IMR-90 (cell line): ENCODE results near the gene C6orf58. TPM values are rescaled to one million over a fixed set of nuclear protein-coding genes. Genes with fewer than 3 reads are reported as not detected.

Experiments used
- ATAC-seq: fragments of 200-7000 bp; cut with Tn5 transposase; 2 replicates; pipeline ENCODE4 v1.9.1; 2020; ENCODE audit warnings: low read depth, mild to moderate bottlenecking, moderate library complexity
- BruUV-seq: library from RNA; stranded (reverse); fragments of 400-500 nt; replicated peaks from 2 replicates; lab custom pipeline; 2021; lab: Mats Ljungman, UMichigan
- CTCF ChIA-PET: fragments of 300-600 bp; formaldehyde crosslinking; extraction: SDS; loops from one replicate; lab custom pipeline; 2021; ENCODE audit warnings: antibody characterized with exemption; lab: Yijun Ruan, JAX
- POLR2A ChIA-PET: fragments of 300-600 bp; sonication (Branson Sonifier 250); formaldehyde crosslinking; loops from one replicate; lab custom pipeline; 2022; ENCODE audit warnings: antibody characterized with exemption; ENCODE audit not compliant: unreplicated experiment; lab: Charles Lee
- DNase-seq: peaks from one replicate; pipeline ENCODE4 v3.0.0; 2013
- H2AFZ ChIP-seq: replicated peaks from 2 replicates; pipeline ENCODE3; 2013; ENCODE audit warnings: low read length, mild to moderate bottlenecking; ENCODE audit not compliant: poor library complexity
- H2AK5ac ChIP-seq: 2 replicates; pipeline ENCODE4 v1.6.1; 2013; ENCODE audit warnings: low read depth, low read length, inconsistent platforms
- H2AK9ac ChIP-seq: replicated peaks from 2 replicates; pipeline ENCODE3; 2013; ENCODE audit warnings: mild to moderate bottlenecking, low read depth, low read length, moderate library complexity; ENCODE audit not compliant: poor library complexity
- H2BK120ac ChIP-seq: 2 replicates; pipeline ENCODE4 v1.6.1; 2013; ENCODE audit warnings: low read depth, low read length, inconsistent platforms
- H2BK15ac ChIP-seq: 3 replicates; pipeline ENCODE4 v1.6.1; 2013; ENCODE audit warnings: low read depth, low read length, inconsistent platforms
- H2BK20ac ChIP-seq: 2 replicates; pipeline ENCODE4 v1.6.1; 2013; ENCODE audit warnings: low read depth, mild to moderate bottlenecking, inconsistent platforms, low read length, moderate library complexity
- H2BK5ac ChIP-seq: 2 replicates; pipeline ENCODE4 v1.6.1; 2013; ENCODE audit warnings: mild to moderate bottlenecking, low read depth, low read length, inconsistent platforms; ENCODE audit not compliant: poor library complexity, severe bottlenecking
- H3K14ac ChIP-seq: replicated peaks from 2 replicates; pipeline ENCODE4 v1.6.1; 2013; ENCODE audit warnings: low read depth, low read length, inconsistent platforms
- H3K18ac ChIP-seq: 2 replicates; pipeline ENCODE4 v1.6.1; 2013; ENCODE audit warnings: low read depth, low read length, control low read depth
- H3K23ac ChIP-seq: 2 replicates; pipeline ENCODE4 v1.6.1; 2013; ENCODE audit warnings: low read depth, low read length, inconsistent platforms
- H3K27ac ChIP-seq: 2 replicates; pipeline ENCODE4 v1.5.1; 2013; ENCODE audit warnings: mild to moderate bottlenecking, control low read depth, low read length; ENCODE audit not compliant: insufficient read depth
- H3K27me3 ChIP-seq: 2 replicates; pipeline ENCODE4 v1.6.1; 2013; ENCODE audit warnings: low read length; ENCODE audit not compliant: control insufficient read depth, insufficient read depth
- H3K36me3 ChIP-seq: 2 replicates; pipeline ENCODE4 v1.6.1; 2013; ENCODE audit warnings: low read length, mixed read lengths; ENCODE audit not compliant: control insufficient read depth, insufficient read depth
- H3K4ac ChIP-seq: 2 replicates; pipeline ENCODE4 v1.6.1; 2013; ENCODE audit warnings: low read depth, low read length, inconsistent platforms
- H3K4me1 ChIP-seq: 2 replicates; pipeline ENCODE4 v1.6.1; 2013; ENCODE audit warnings: low read length, mixed read lengths; ENCODE audit not compliant: control insufficient read depth, insufficient read depth
- H3K4me2 ChIP-seq: 2 replicates; pipeline ENCODE4 v1.6.1; 2013; ENCODE audit warnings: low read depth, mild to moderate bottlenecking, control low read depth, low read length, moderate library complexity
- H3K4me3 ChIP-seq: 2 replicates; pipeline ENCODE4 v1.5.1; 2013; ENCODE audit warnings: low read depth, mild to moderate bottlenecking, control low read depth, low read length, moderate library complexity; ENCODE audit not compliant: insufficient read depth
- H3K56ac ChIP-seq: 2 replicates; pipeline ENCODE4 v1.6.1; 2013; ENCODE audit warnings: low read length, inconsistent platforms; ENCODE audit not compliant: insufficient read depth; ENCODE audit errors: extremely low read depth
- H3K79me1 ChIP-seq, 2 experiments: 2 replicates each; pipeline ENCODE4 v1.6.1; 2013; ENCODE audit warnings: low read length in 2 of 2, inconsistent platforms in 1 of 2, low read depth in 1 of 2
- H3K9ac ChIP-seq: 2 replicates; pipeline ENCODE4 v1.6.1; 2013; ENCODE audit warnings: low read depth, low read length, control low read depth
- H3K9me1 ChIP-seq: 2 replicates; pipeline ENCODE4 v1.6.1; 2013; ENCODE audit warnings: low read length, inconsistent platforms; ENCODE audit not compliant: insufficient read depth
- H3K9me3 ChIP-seq: 2 replicates; pipeline ENCODE4 v1.6.1; 2013; ENCODE audit warnings: low read length; ENCODE audit not compliant: control insufficient read depth, insufficient read depth
- H4K20me1 ChIP-seq: 2 replicates; pipeline ENCODE4 v1.6.1; 2013; ENCODE audit warnings: low read length, inconsistent platforms; ENCODE audit not compliant: insufficient read depth
- H4K5ac ChIP-seq: 2 replicates; pipeline ENCODE4 v1.6.1; 2013; ENCODE audit warnings: mild to moderate bottlenecking, low read depth, low read length, control low read depth
- H4K8ac ChIP-seq, 2 experiments: 2 replicates each; pipeline ENCODE4 v1.6.1; 2013; ENCODE audit warnings: low read depth in 2 of 2, low read length in 2 of 2, control low read depth in 1 of 2, inconsistent platforms in 1 of 2
- H4K91ac ChIP-seq: 2 replicates; pipeline ENCODE4 v1.6.1; 2013; ENCODE audit warnings: low read depth, low read length, inconsistent platforms; ENCODE audit not compliant: insufficient read depth
- CEBPB ChIP-seq: IDR thresholded peaks from 2 replicates; pipeline ENCODE4 v1.6.1; 2012; ENCODE audit warnings: low read depth, low read length, improper control_type of control experiment
- ELK1 ChIP-seq: fragments of 150-350 bp; IDR thresholded peaks from 2 replicates; pipeline ENCODE4 v1.6.1; 2016; ENCODE audit warnings: low read depth, mild to moderate bottlenecking, low read length, moderate library complexity, borderline replicate concordance
- FOS ChIP-seq: fragments of 150-350 bp; IDR thresholded peaks from 2 replicates; pipeline ENCODE4 v1.6.1; 2016; ENCODE audit warnings: low read depth, low read length
- MXI1 ChIP-seq: IDR thresholded peaks from 2 replicates; pipeline ENCODE4 v1.6.1; 2012; ENCODE audit warnings: low read depth, mild to moderate bottlenecking, low read length, moderate library complexity, borderline replicate concordance
- RAD21 ChIP-seq: IDR thresholded peaks from 2 replicates; pipeline ENCODE4 v1.6.1; 2012; ENCODE audit warnings: low read length, improper control_type of control experiment
- SMC3 ChIP-seq: fragments of 150-350 bp; IDR thresholded peaks from 2 replicates; pipeline ENCODE4 v1.6.1; 2016; ENCODE audit warnings: low read depth, mild to moderate bottlenecking, antibody characterized with exemption, low read length, moderate library complexity
- WGBS, 2 experiments: methylation state at CpG; one replicate each; pipeline versions ENCODE4 v1.1.5 to v1.1.7; 2013; ENCODE audit warnings: missing lambda C conversion rate in 2 of 2; ENCODE audit not compliant: insufficient read length in 1 of 2; ENCODE audit errors: extremely low coverage in 2 of 2; 5-methylcytosine and 5-hydroxymethylcytosine counted together
- dilution Hi-C: fragments of 300-500 bp; cut with HindIII; formaldehyde crosslinking; loops from one replicate; pipeline ENCODE4 v1.14.3; 2018; ENCODE audit warnings: low sequenced_read_pairs; ENCODE audit not compliant: unreplicated experiment
- in situ Hi-C: fragments of 300-500 bp; cut with MboI; formaldehyde crosslinking; loops from 3 replicates; pipeline ENCODE4 v1.14.3; 2019; ENCODE audit warnings: low sequenced_read_pairs, inconsistent platforms, mixed read lengths
- intact Hi-C: fragments of 100-400 bp; cut with micrococcal nuclease; formaldehyde crosslinking; loops from 2 replicates; pipeline ENCODE4 v1.10.0; 2022
- polyA plus RNA-seq, 3 experiments: library from polyadenylated mRNA; depleted of rRNA; stranded (reverse); fragments of >200 nt; gene quantifications; 2 replicates each; pipeline ENCODE4 v1.2.3, GENCODE V29; 2012; ENCODE audit warnings: low replicate concordance in 1 of 3
- total RNA-seq: library from RNA; depleted of rRNA; stranded (reverse); fragments of >200 nt; gene quantifications from 2 replicates; pipeline ENCODE4 v1.2.3, GENCODE V29; 2012

The C6orf58 gene
- total and polyA plus RNA-seq, 2 of the 4 experiments (the other 2 are of a cell fraction) = 0.09 TPM; not detected in 1

- Histone ChIP-seq H3K4ac (no peak overlapping the region), H2AFZ (no peak overlapping the region), H3K36me3 (no peaks in the 10 kb centered on the region), H2BK120ac (no peak overlapping the region), H2AK9ac (no peak overlapping the region), H3K4me2 (no peak overlapping the region), H2BK15ac (no peak overlapping the region), H4K8ac (no peak overlapping the region), H3K18ac (no peak overlapping the region), H3K9me3 (no peaks in the 10 kb centered on the region), H3K9me1 (no peaks in the 10 kb centered on the region), H2AK5ac (no peak overlapping the region), H3K79me1 (no peaks in the 10 kb centered on the region), H3K56ac (no peak overlapping the region), H4K91ac (no peak overlapping the region), H4K5ac (no peak overlapping the region), H2BK20ac (no peak overlapping the region), H3K9ac (no peak overlapping the region), H3K14ac (no peak overlapping the region), H4K20me1 (no peaks in the 10 kb centered on the region), H3K4me3 (no peak overlapping the region), H3K23ac (no peak overlapping the region), H3K27me3 (no peaks in the 10 kb centered on the region), H3K27ac (no peak overlapping the region), H2BK5ac (no peak overlapping the region), H3K4me1 (no peaks in the 10 kb centered on the region)
- POLR2A ChIA-PET = no interaction called here
- ATAC-seq (no peak), DNase-seq (peak; percentile 13)
- no TSS peak for BruUV-seq
- in situ Hi-C loops = no loop called here
- intact Hi-C loops = no loop called here
- CTCF ChIA-PET = no interaction called here
- WGBS, 2 experiments = no CpG with 5 or more reads among the region's 1 CpG
- TF ChIP-seq FOS = no peak
- TF ChIP-seq ELK1 = no peak
- no peak for TF ChIP-seq RAD21
- peak; percentile 37; the same call in 1 of the 2 replicates for TF ChIP-seq CEBPB
- no peak for TF ChIP-seq MXI1
- no peak for TF ChIP-seq SMC3
- dilution Hi-C loops = no loop called here
Observed at GRCh38 chr6:127570739-127571389, 6.1 kb upstream of the C6orf58 start.
